ENCODE results near the gene C19orf25. TPM values are rescaled to one million over a fixed set of nuclear protein-coding genes. Genes with fewer than 3 reads are reported as not detected.
"Not testable (repeated sequence)": the region's sequence is repeated elsewhere in the genome, so short reads cannot be mapped to it uniquely, and the experiment has no call there.

Gene C19orf25
- total RNA-seq, 1 donor from 2014 or later = 26.6 TPM

DNA sequence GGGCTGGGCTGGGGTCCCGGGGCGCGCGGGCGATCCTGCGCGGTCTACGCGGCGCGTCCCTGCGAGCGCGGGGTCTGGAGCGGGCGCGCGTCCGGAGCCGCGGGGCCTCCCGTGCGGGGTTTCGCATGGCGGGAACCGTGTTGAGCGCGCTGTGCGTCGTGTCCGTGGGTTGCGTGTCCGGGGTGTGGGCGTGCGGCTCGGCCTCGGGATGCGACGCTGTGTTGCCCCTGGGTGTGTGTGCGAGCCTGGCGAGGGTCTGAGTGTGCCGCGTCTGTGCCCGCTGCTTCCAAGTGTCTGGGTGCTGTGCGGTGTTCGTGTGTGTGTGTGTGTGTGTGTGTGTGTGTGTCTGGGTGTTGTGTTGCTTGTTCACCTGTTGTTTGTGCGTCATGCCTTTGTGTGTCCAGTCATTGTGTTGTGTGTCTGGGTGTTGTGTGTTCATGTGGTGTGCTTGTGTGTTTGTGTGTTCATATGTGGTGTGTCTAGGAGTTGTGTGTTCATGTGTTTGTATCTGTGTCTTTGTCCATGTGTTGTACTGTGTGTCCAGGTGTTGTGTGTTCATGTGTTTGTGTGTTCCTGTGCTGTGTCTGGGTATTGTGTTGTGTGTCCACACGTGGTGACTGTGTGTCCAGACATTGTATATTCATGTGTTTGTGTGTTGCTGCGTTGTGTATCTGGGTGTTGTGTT is 45.4 kb upstream of the C19orf25 start:
- no peak for TF ChIP-seq CTCF (conservative IDR thresholded peaks at IDR 0.05; ENCODE audit: low read depth, low read length)
- H3K4me3 ChIP-seq (ENCODE audit: low read depth, low read length) = no peak overlapping the region
- DNase-seq (ENCODE audit: low read depth) = no peak

- H3K4me3 ChIP-seq (ENCODE audit: low read depth, low read length) = no peak within 1 kb of the TSS
- no peak for TF ChIP-seq CTCF (conservative IDR thresholded peaks at IDR 0.05; ENCODE audit: low read depth, low read length)
- DNase-seq (ENCODE audit: low read depth) = no peak
Measured at GRCh38 chr19:1523412-1524286, 44.6 kb upstream of the C19orf25 start, which contains the start of gene PLK5. TSS of gene PLK5 (plus strand) at chr19:1524077. CDS start at chr19:1526997, 2,920 bp downstream.

DNA sequence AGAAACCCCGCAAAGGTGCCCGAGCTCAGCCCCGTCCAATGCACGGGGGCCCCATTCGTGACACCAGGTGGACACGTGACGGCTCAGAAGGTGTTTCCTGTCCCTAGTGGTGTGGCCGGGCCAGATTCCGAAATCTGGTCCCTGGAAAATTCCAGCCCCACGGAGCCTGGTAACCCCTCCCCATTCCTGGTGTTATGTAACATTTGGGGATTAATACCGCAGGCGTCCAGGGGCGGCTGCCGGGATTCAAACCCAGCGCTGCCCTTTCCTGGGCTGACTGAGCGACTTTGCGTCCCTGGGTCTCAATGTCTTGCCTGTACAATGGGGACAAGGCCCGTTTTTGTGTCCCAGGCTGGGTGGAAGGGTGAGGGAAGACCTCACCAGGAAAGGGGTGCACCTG is 43.8 kb upstream of the C19orf25 start:
- DNase-seq (ENCODE audit: low read depth) = no peak
- no peak overlapping the region for H3K4me3 ChIP-seq (ENCODE audit: low read depth, low read length)
- TF ChIP-seq CTCF (conservative IDR thresholded peaks at IDR 0.05; ENCODE audit: low read depth, low read length) = no peak

GRCh38 chr19:1522061-1522460 is 43.0 kb upstream of the C19orf25 start:
- no peak for DNase-seq (ENCODE audit: low read depth)
- no peak for TF ChIP-seq CTCF (conservative IDR thresholded peaks at IDR 0.05; ENCODE audit: low read depth, low read length)
- H3K4me3 ChIP-seq (ENCODE audit: low read depth, low read length) = no peak overlapping the region

DNA sequence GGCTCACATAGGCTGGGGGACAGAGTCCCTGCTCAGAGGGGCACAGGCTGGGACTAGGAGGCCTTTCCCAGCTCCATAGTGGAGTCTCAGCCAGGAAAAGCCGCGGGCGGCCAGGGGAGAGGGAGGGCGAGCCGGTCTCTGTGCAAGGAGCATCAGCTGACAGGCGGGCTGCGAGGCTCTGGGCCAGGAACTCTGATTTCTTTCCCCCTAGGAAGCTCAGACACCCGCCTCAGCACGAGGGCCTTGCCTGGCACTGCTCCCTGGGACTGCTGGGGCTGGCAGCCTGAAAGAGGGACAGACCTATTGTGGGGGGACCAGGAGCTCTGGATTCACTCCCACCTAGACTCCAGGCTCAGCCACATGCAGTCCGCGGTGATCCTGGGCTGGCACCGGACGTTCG is 42.6 kb upstream of the C19orf25 start:
- TF ChIP-seq CTCF (conservative IDR thresholded peaks at IDR 0.05; ENCODE audit: low read depth, low read length) = no peak
- H3K4me3 ChIP-seq (ENCODE audit: low read depth, low read length) = no peak overlapping the region
- no peak for DNase-seq (ENCODE audit: low read depth)

DNA sequence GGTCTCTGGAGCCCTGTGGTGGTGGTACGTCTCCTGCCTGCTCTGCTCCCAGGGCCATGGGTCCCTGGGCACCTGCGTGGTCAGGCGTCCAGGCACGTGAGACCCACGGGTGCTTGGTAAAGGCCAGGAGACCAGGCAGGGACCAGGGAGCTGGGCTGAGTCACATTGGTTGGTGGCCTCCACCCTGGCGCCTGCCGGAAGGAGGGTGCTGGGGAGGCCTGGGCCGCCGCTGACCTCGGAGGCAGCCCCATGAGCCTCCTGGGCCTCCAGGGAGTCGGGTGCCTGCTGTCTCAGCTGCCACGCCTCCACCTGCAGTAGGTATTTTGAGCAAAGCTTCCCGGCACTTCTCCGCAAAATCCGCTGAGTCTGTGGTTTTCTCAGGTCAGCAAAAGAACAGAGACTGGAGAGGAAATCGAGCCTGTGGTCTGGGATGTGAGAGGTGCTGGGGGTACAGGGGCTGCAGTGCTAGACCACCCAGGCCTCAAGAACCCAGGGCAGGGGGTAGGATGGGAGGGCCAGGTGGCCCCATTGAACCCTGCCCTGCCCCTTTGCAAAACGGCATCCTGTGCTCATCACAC is 41.3 kb upstream of the C19orf25 start:
- H3K4me3 ChIP-seq (ENCODE audit: low read depth, low read length) = no peak overlapping the region
- DNase-seq (ENCODE audit: low read depth) = no peak
- TF ChIP-seq CTCF (conservative IDR thresholded peaks at IDR 0.05; ENCODE audit: low read depth, low read length) = no peak

DNA sequence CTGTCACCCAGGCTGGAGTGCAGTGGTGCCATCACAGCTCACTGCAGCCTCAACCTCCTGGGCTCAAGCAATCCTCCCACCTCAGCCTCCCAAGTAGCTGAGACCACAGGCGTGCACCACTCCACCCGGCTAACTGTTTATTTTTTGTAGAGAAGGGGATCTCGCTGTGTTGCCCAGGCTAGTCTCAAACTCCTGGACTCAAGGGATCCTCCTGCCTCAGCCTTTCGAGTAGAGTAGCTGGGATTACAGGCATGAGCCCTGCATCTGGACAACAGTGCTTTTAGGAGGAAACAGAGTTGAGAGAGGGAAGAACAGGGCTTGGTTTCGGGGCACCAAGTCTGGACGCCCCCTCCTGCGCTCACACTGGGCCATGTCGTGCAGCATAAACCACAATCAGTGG is 40.8 kb upstream of the C19orf25 start:
- H3K4me3 ChIP-seq (ENCODE audit: low read depth, low read length); DNase-seq (ENCODE audit: low read depth): not testable (repeated sequence)

Measured in epithelial cell of proximal tubule (primary cell).